Adrenal gland (tissue), 12 donors: ENCODE data around the gene LMAN2. TPM values are rescaled to one million over a fixed set of nuclear protein-coding genes. Genes with fewer than 3 reads are reported as not detected.

Source experiments
- DNase-seq, 7 donors: peaks; one replicate each; pipeline ENCODE4 v3.0.0-alpha.2; 2019 to 2020
- H3K27ac ChIP-seq, 5 donors: fragments of 200-600 bp; sonication (generic) in 4 of 5; 1 replicate in 3 of 5; 2 replicates in 2 of 5; pipeline versions ENCODE4 v1.5.1 to v1.8.0; 2016 to 2020; ENCODE audit warnings: mild to moderate bottlenecking in 1 of 5
- H3K27me3 ChIP-seq: fragments of 200-600 bp; 2 replicates; pipeline ENCODE4 v1.8.0; 2021
- H3K36me3 ChIP-seq, 2 donors: fragments of 200-600 bp; replicated peaks in 1 of 2; 1 replicate in 1 of 2; 2 replicates in 1 of 2; pipeline versions ENCODE4 v1.5.1 to v1.8.0; 2018 to 2022
- H3K4me1 ChIP-seq, 2 donors: fragments of 200-600 bp; replicated peaks in 1 of 2; 1 replicate in 1 of 2; 2 replicates in 1 of 2; pipeline versions ENCODE4 v1.5.1 to v1.8.0; 2018 to 2021
- H3K4me3 ChIP-seq, 4 donors: fragments of 200-600 bp; sonication (generic) in 3 of 4; one replicate each; pipeline ENCODE4 v1.5.1; 2016 to 2018
- H3K9me3 ChIP-seq, 3 donors: fragments of 200-600 bp; sonication (generic) in 1 of 3; replicated peaks in 1 of 3; 1 replicate in 2 of 3; 2 replicates in 1 of 3; pipeline versions ENCODE4 v1.5.1 to v1.8.0; 2016 to 2021
- POLR2A ChIP-seq, 2 donors: fragments of 450-650 bp; IDR thresholded peaks; one replicate each; pipeline ENCODE4 v1.6.1; 2017; ENCODE audit warnings: antibody characterized with exemption in 2 of 2, mild to moderate bottlenecking in 2 of 2, moderate library complexity in 1 of 2
- WGBS, 4 donors: extraction: QIAGEN DNeasy Blood & Tissue Kit in 2 of 4; methylation state at CpG; one replicate each; pipeline versions ENCODE4 v1.1.5 to v1.1.7; 2013 to 2017; 5-methylcytosine and 5-hydroxymethylcytosine counted together
- intact Hi-C, 2 donors: fragments of 100-400 bp; cut with DNase I; formaldehyde crosslinking; loops; one replicate each; pipeline versions ENCODE4 v1.14.1 to v1.15.0; 2022 to 2023
- polyA plus RNA-seq, 3 donors: library from polyadenylated mRNA; stranded (reverse); fragments of 200-250 nt in 2 of 3; fragments of 350-450 nt in 1 of 3; fragmentation: Illumina TruSeq in 1 of 3; extraction: RNeasy Lipid Tissue Mini Kit (QIAGEN cat#74804) in 1 of 3; gene quantifications; one replicate each; pipeline ENCODE4 v1.2.3, GENCODE V29; 2013 to 2014
- total RNA-seq, 9 donors: library from RNA; depleted of rRNA in 4 of 9; stranded (reverse); fragments of >200 nt in 4 of 9; fragments of 120-200 nt in 1 of 9; fragmentation: NEBNext Ultra II Directional in 1 of 9; extraction: Animal tissue kit (Norgen Biotek cat#: 25700) in 1 of 9; gene quantifications; one replicate each; pipeline versions ENCODE4 v1.1.0 to v1.2.4, GENCODE V29; 2013 to 2023
- TF ChIP-seq, protein P1 (sequence below), 6 experiments: fragments of 450-650 bp in 4 of 6; fragments of 200-600 bp in 2 of 6; sonication (generic) in 1 of 6; IDR thresholded peaks; 1 replicate in 5 of 6; 2 replicates in 1 of 6; pipeline versions ENCODE4 v1.5.1 to v1.8.0; 2016 to 2021; ENCODE audit warnings: antibody characterized with exemption in 6 of 6, mild to moderate bottlenecking in 2 of 6, moderate library complexity in 1 of 6
- donor health status: healthy with polysubstance abuse.
- donor health status: Bipolar disorder and iron deficiency.
- donor health status: DM: yes; HTN: yes; CAD: no.
- donor health status: DM: no; HTN: no; CAD: no.
- donor health status: DM: no; HTN: no; CAD: no.
- donor health status: DM: yes; HTN: yes; CAD: no.

Gene LMAN2
- total and polyA plus RNA-seq, 12 donors = 85.7 to 398 (median 150) TPM

DNA sequence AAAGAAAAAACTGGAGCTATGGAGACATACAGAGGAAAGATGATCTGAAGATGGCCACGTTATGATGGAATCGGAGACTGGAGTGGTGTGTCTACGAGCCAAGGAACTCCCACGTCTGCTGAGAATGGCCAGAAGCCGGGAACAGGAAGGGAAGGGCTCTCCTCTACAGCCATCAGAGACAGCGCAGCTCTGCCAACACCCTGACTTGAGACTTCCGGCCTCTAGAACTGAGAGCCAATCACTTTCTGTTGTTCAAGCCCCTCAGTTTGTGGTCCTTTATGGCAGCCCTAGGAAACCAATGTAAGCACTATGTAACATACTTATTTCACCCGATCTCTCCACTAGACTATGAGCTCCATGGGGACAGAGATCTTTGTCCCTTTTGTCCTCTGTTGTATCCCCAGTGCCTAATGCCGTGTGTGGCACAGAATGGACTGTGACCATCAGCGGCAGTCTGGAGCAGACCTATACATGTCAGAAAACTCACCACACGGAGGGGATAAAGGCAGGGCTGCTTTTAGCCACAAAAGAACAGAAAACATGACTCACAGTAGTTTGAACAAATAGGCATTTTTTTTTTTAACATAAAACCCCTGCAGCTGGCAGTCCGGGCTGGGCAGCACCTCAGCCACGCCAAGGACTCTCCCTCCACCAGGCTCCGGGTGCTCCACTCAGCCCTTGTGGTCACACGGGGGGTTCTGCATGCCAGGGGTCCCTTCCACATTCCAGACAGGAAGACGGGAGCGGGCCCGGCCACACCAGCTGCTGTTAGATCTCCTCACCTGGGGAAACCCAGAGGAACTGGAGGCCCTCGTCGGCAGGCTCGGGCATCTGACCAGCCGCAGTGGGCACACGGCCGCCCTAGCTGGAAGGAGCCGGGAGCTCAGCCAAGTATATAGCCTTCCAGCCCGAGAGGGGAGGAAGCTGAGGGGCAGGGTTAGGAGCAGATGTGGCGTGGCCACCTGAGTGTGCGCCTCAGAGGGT, 23.6 kb downstream of the LMAN2 start:
- DNase-seq = no peak
- Histone ChIP-seq H3K9me3 (no peaks in the 10 kb centered on the region), H3K27ac (peak overlapping the region in 1 of 5 donors; percentile 16), H3K4me3 (no peak overlapping the region), H3K4me1 (no peaks in the 10 kb centered on the region), H3K27me3 (no peaks in the 10 kb centered on the region), H3K36me3 (peaks cover 0 to 32% of the 10 kb centered on the region in 2 donors)
- intact Hi-C loops = no loop called here
- TF ChIP-seq POLR2A (IDR thresholded peaks at IDR 0.05) = no peak
- TF ChIP-seq, protein P1, sequence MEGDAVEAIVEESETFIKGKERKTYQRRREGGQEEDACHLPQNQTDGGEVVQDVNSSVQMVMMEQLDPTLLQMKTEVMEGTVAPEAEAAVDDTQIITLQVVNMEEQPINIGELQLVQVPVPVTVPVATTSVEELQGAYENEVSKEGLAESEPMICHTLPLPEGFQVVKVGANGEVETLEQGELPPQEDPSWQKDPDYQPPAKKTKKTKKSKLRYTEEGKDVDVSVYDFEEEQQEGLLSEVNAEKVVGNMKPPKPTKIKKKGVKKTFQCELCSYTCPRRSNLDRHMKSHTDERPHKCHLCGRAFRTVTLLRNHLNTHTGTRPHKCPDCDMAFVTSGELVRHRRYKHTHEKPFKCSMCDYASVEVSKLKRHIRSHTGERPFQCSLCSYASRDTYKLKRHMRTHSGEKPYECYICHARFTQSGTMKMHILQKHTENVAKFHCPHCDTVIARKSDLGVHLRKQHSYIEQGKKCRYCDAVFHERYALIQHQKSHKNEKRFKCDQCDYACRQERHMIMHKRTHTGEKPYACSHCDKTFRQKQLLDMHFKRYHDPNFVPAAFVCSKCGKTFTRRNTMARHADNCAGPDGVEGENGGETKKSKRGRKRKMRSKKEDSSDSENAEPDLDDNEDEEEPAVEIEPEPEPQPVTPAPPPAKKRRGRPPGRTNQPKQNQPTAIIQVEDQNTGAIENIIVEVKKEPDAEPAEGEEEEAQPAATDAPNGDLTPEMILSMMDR (IDR thresholded peaks at IDR 0.05) = no peak
- 76 to 82% (median 78%) methylated on average over 23 to 28 of the region's 28 CpGs for WGBS, 4 donors

DNA sequence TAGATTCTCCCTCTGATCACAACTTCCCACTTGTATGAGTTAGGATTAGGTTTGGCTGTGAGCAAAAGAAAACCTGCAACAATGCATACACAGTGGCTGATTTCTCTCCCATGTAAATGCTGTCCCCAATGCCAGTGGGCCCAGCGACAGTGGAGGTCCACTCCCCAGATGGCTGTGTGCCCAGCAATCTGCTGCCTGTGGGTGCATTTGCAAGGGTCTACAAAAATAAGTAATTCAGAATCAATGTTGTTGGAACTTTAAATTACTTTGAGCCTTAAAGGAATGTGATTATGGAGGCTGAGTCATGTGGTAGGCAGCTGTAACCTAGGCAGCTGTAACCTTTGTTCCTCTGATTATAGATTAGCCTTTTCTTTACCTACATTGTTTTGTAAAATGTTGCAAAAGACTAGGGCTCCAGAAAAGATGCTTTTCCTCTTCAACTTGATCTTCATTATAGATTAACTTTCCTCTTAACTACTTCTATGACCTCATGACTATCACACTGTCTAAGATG, 25.5 kb downstream of the LMAN2 start:
- Histone ChIP-seq H3K9me3 (no peaks in the 10 kb centered on the region), H3K36me3 (peaks cover 0 to 15% of the 10 kb centered on the region in 2 donors), H3K4me1 (no peaks in the 10 kb centered on the region), H3K27me3 (no peaks in the 10 kb centered on the region), H3K4me3 (no peak overlapping the region), H3K27ac (no peak overlapping the region)
- WGBS, 4 donors = 88 to 100% (median 95%) methylated on average over 1 of the region's 1 CpG
- TF ChIP-seq, protein P1 (IDR thresholded peaks at IDR 0.05) = no peak
- no peak for TF ChIP-seq POLR2A (IDR thresholded peaks at IDR 0.05)
- DNase-seq = no peak
- intact Hi-C loops = no loop called here

DNA sequence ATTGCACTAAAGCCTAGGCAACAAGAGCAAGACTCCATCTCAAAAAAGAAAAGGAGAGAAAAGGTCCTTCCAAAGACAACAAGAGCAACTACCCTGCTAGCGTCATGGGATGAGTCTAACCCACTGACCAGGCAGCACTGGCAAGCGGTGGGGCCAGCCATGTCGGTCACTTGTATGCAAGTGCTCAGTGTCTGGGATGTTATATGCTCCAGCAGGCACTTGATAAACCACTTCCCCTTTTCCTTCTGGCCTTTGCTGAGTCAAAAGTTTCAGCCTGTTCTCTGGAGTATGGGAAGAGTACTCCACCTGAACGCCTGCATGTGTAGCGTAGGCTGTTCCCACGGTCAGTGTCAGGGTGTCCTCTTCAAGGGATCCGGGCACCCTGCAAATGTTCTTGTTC, 30.6 kb downstream of the LMAN2 start:
- intact Hi-C loops = no loop called here
- Histone ChIP-seq H3K36me3 (no peaks in the 10 kb centered on the region), H3K4me1 (no peaks in the 10 kb centered on the region), H3K9me3 (no peaks in the 10 kb centered on the region), H3K27ac (no peak overlapping the region), H3K27me3 (no peaks in the 10 kb centered on the region), H3K4me3 (no peak overlapping the region)
- 77 to 85% (median 83%) methylated on average over 7 of the region's 7 CpGs for WGBS, 4 donors
- TF ChIP-seq, protein P1 (IDR thresholded peaks at IDR 0.05) = no peak
- TF ChIP-seq POLR2A (IDR thresholded peaks at IDR 0.05) = no peak
- DNase-seq = peak in 1 of 7 donors; percentile 35

- TF ChIP-seq POLR2A (IDR thresholded peaks at IDR 0.05) = no peak
- no peak overlapping the region for H3K27ac ChIP-seq
- no peak for DNase-seq
- no peak overlapping the region for H3K4me3 ChIP-seq
- no peaks in the 10 kb centered on the region for H3K4me1 ChIP-seq
- H3K9me3 ChIP-seq = no peaks in the 10 kb centered on the region
- intact Hi-C loops = loop anchor here (5.0 to 10.0 kb wide), 3 partner anchors 65 to 137 kb away; partner anchors contain the start of gene SLC34A1 (in 1 of the 2)
- WGBS, 4 donors = 78 to 92% (median 89%) methylated on average over 7 to 14 of the region's 14 CpGs
- no peaks in the 10 kb centered on the region for H3K36me3 ChIP-seq
- no peaks in the 10 kb centered on the region for H3K27me3 ChIP-seq
Observed at GRCh38 chr5:177319913-177320588, 31.4 kb downstream of the LMAN2 start.
